K562 (cell line): ENCODE results near the gene DNAL4. TPM values are rescaled to one million over a fixed set of nuclear protein-coding genes. Genes with fewer than 3 reads are reported as not detected.

Experiments used
- CEBPZ ChIP-seq: fragments of 150-350 bp; IDR thresholded peaks from 2 replicates; pipeline ENCODE4 v1.6.1; 2014; ENCODE audit warnings: low read depth, mild to moderate bottlenecking, low read length, borderline replicate concordance
- CXXC5 ChIP-seq: fragments of 250-450 bp; sonication (Bioruptor Pico); IDR thresholded peaks from 2 replicates; pipeline ENCODE4 v1.8.0; 2022; ENCODE audit warnings: inconsistent platforms, mild to moderate bottlenecking, moderate library complexity
- FOS ChIP-seq: IDR thresholded peaks from 3 replicates; pipeline ENCODE4 v1.6.1; 2011; ENCODE audit not compliant: insufficient read length; ENCODE audit errors: extremely low read depth
- MYC ChIP-seq, 2 experiments: fragments of 250-450 bp in 1 of 2; sonication (Bioruptor Pico) in 1 of 2; IDR thresholded peaks; 2 replicates each; pipeline versions ENCODE4 v1.5.1 to v1.6.1; 2012 to 2021; ENCODE audit warnings: low read depth in 2 of 2, borderline replicate concordance in 1 of 2, improper control_type of control experiment in 1 of 2, low read length in 1 of 2, mild to moderate bottlenecking in 1 of 2, moderate library complexity in 1 of 2
- POLR3A ChIP-seq: IDR thresholded peaks from 2 replicates; pipeline ENCODE4 v1.6.1; 2011; ENCODE audit warnings: borderline replicate concordance, mild to moderate bottlenecking, moderate library complexity; ENCODE audit not compliant: insufficient read length, insufficient read depth; ENCODE audit errors: extremely low read depth
- PYGO2 ChIP-seq: fragments of 450-650 bp; IDR thresholded peaks from 2 replicates; pipeline ENCODE4 v1.6.1; 2016; ENCODE audit warnings: mild to moderate bottlenecking, missing genetic modification characterization, moderate library complexity, missing compliant biosample characterization
- TCF7 ChIP-seq: sonication (generic); IDR thresholded peaks from 2 replicates; pipeline ENCODE4 v1.6.1; 2016; ENCODE audit warnings: antibody characterized with exemption, borderline replicate concordance
- ZBTB40 ChIP-seq, 2 experiments: fragments of 450-650 bp in 1 of 2; sonication (generic) in 1 of 2; formaldehyde crosslinking in 1 of 2; IDR thresholded peaks; 2 replicates each; pipeline versions ENCODE4 v1.7.1 to v1.9.0; 2016 to 2022; ENCODE audit warnings: inconsistent platforms in 1 of 2, mild to moderate bottlenecking in 1 of 2, missing genetic modification reagents in 1 of 2
- ZNF217 ChIP-seq: sonication (generic); formaldehyde crosslinking; IDR thresholded peaks from 2 replicates; pipeline ENCODE4 v1.8.0; 2022; ENCODE audit warnings: mild to moderate bottlenecking, missing genetic modification reagents
- ZNF639 ChIP-seq, 2 experiments: fragments of 200-800 bp in 1 of 2; sonication (Bioruptor generic) in 1 of 2; sonication (generic) in 1 of 2; formaldehyde crosslinking in 1 of 2; IDR thresholded peaks in 1 of 2; conservative IDR thresholded peaks in 1 of 2; 2 replicates each; pipeline versions ENCODE4 v1.5.0 to v1.6.1; 2016 to 2020; ENCODE audit warnings: missing compliant biosample characterization in 1 of 2, missing genetic modification characterization in 1 of 2, missing genetic modification reagents in 1 of 2
- polyA plus RNA-seq, 8 experiments: library from polyadenylated mRNA; depleted of rRNA in 4 of 8; stranded (reverse) in 5 of 8; unstranded in 3 of 8; fragments of >200 nt; fragmentation: Nextera tagmentation in 2 of 8; fragmentation: Illumina TruSeq in 1 of 8; extraction: Ambion mirVana in 2 of 8; extraction: Trizol in 1 of 8; gene quantifications; 2 replicates each; pipeline versions ENCODE4 v1.2.1 to v1.2.3, GENCODE V29; 2011 to 2014; ENCODE audit warnings: inconsistent platforms in 1 of 8, missing spikeins in 1 of 8
- total RNA-seq, 7 experiments: library from RNA; depleted of rRNA in 6 of 7; stranded (reverse); fragments of >200 nt in 6 of 7; fragmentation: Illumina TruSeq in 2 of 7; extraction: Trizol in 2 of 7; gene quantifications; 2 replicates each; pipeline versions ENCODE4 v1.2.1 to v1.2.3, GENCODE V29; 2011 to 2021; ENCODE audit warnings: low replicate concordance in 1 of 7

Gene DNAL4
- total and polyA plus RNA-seq, 9 of the 15 experiments (the other 6 are each of a cell fraction or from before 2014, with no cell fraction given): 0.20 to 9.4 (median 5.2) TPM

- TF ChIP-seq ZBTB40 (IDR thresholded peaks at IDR 0.05): peak; percentile 93
- TF ChIP-seq ZBTB40 (CRISPR knock-in tag; IDR thresholded peaks at IDR 0.05): no peak
- peak; percentile 67; the same call in 1 of the 2 replicates for TF ChIP-seq CEBPZ
- TF ChIP-seq PYGO2 (tag): no peak
- no peak for TF ChIP-seq POLR3A
- TF ChIP-seq FOS: peak; percentile 79
- TF ChIP-seq ZNF639 (CRISPR knock-in tag; conservative IDR thresholded peaks at IDR 0.05 in 1 of 2, IDR thresholded peaks at IDR 0.05 in 1 of 2): peak in 1 of 2 experiments; percentile 80; a peak in 2 of 4 replicates
- no peak for TF ChIP-seq TCF7
- TF ChIP-seq CXXC5 (CRISPR knock-in tag): 0 out of 2 replicates have a peak, but pooled peaks have one; percentile 36
- TF ChIP-seq ZNF217 (CRISPR knock-in tag): no peak
- TF ChIP-seq MYC (IDR thresholded peaks at IDR 0.05; ENCODE audit: low read depth, low read length): 0 out of 2 replicates have a peak, but pooled peaks have one; percentile 22
- no peak for TF ChIP-seq MYC (CRISPR knock-in tag; IDR thresholded peaks at IDR 0.05; ENCODE audit: borderline replicate concordance, low read depth)
Measured at GRCh38 chr22:38793721-38794466, at the start of gene DNAL4 (continued).
